PFSK-1 (cell line): Measurements from ENCODE around the gene INSM1.

Experiments
- FOXP2 ChIP-seq: optimal IDR thresholded peaks from 2 replicates; pipeline ENCODE3; 2011; ENCODE audit warnings: borderline replicate concordance, control low read depth, inconsistent platforms; ENCODE audit not compliant: insufficient read depth; ENCODE audit errors: extremely low read length, extremely low read depth
- POLR2AphosphoS5 ChIP-seq: IDR thresholded peaks from 2 replicates; pipeline ENCODE4 v1.6.1; 2012; ENCODE audit warnings: low read depth, mild to moderate bottlenecking, control low read depth, low read length, moderate library complexity
- REST ChIP-seq, 2 experiments: IDR thresholded peaks; 2 replicates each; pipeline versions ENCODE4 v1.6.1 to v1.8.0; 2011 to 2012; ENCODE audit warnings: low read depth in 2 of 2, low read length in 2 of 2, control low read depth in 1 of 2, inconsistent platforms in 1 of 2, mild to moderate bottlenecking in 1 of 2, moderate library complexity in 1 of 2; ENCODE audit not compliant: insufficient read depth in 1 of 2
- SIN3A ChIP-seq: IDR thresholded peaks from 2 replicates; pipeline ENCODE4 v1.6.1; 2012; ENCODE audit warnings: mild to moderate bottlenecking, low read length, moderate library complexity, borderline replicate concordance; ENCODE audit not compliant: insufficient read depth
- TAF1 ChIP-seq: IDR thresholded peaks from 2 replicates; pipeline ENCODE4 v1.6.1; 2012; ENCODE audit warnings: low read length, control low read depth, borderline replicate concordance; ENCODE audit not compliant: insufficient read depth

INSM1 gene

GRCh38 chr20:20369250-20370093, 1.6 kb downstream of the INSM1 start:
- TF ChIP-seq POLR2AphosphoS5 (no peak), FOXP2 (no peak), REST (IDR thresholded peaks at IDR 0.05; ENCODE audit: insufficient read depth in 1 of 2, low read depth in 2 of 2, low read length in 2 of 2) (no peak), SIN3A (no peak), TAF1 (no peak)

GRCh38 chr20:20370094-20370575, 2.2 kb downstream of the INSM1 start:
- no peak for TF ChIP-seq SIN3A
- no peak for TF ChIP-seq TAF1
- TF ChIP-seq FOXP2, result no peak
- TF ChIP-seq REST (IDR thresholded peaks at IDR 0.05; ENCODE audit: insufficient read depth in 1 of 2, low read depth in 2 of 2, low read length in 2 of 2), result no peak
- TF ChIP-seq POLR2AphosphoS5, result no peak

GRCh38 chr20:20371083-20371482, 3.2 kb downstream of the INSM1 start:
- no peak for TF ChIP-seq SIN3A
- no peak for TF ChIP-seq REST (IDR thresholded peaks at IDR 0.05; ENCODE audit: insufficient read depth in 1 of 2, low read depth in 2 of 2, low read length in 2 of 2)
- no peak for TF ChIP-seq POLR2AphosphoS5
- TF ChIP-seq TAF1, result no peak
- no peak for TF ChIP-seq FOXP2

- no peak for TF ChIP-seq POLR2AphosphoS5
- no peak for TF ChIP-seq SIN3A
- no peak for TF ChIP-seq FOXP2
- TF ChIP-seq REST (IDR thresholded peaks at IDR 0.05; ENCODE audit: insufficient read depth in 1 of 2, low read depth in 2 of 2, low read length in 2 of 2), result no peak
- TF ChIP-seq TAF1, result no peak
Measured at GRCh38 chr20:20371681-20372080, 3.8 kb downstream of the INSM1 start.
